H1 (cell line): ENCODE data around the gene HSD17B1. TPM values are rescaled to one million over a fixed set of nuclear protein-coding genes. Genes with fewer than 3 reads are reported as not detected.

Experiments used
- CTCF ChIA-PET: fragments of 300-600 bp; sonication (Branson Sonifier 250); formaldehyde crosslinking; loops from one replicate; lab custom pipeline; 2021; ENCODE audit not compliant: partially characterized antibody; lab: Charles Lee
- POLR2A ChIA-PET: fragments of 300-600 bp; sonication (Branson Sonifier 250); formaldehyde crosslinking; loops from one replicate; lab custom pipeline; 2021; ENCODE audit warnings: inconsistent platforms; ENCODE audit not compliant: partially characterized antibody; lab: Charles Lee
- DNase-seq, 2 experiments: peaks; one replicate each; pipeline versions ENCODE4 v3.0.0 to v3.0.0-alpha.2; 2010 to 2022; ENCODE audit warnings: low spot score in 2 of 2, low read depth in 1 of 2, mixed read lengths in 1 of 2
- FAIRE-seq: peaks from 2 replicates; lab custom pipeline; 2011; peaks lifted over from hg19 to GRCh38; lab: Jason Lieb, UNC
- H2AFZ ChIP-seq: 2 replicates; pipeline ENCODE4 v1.8.1; 2012; ENCODE audit warnings: low read length, inconsistent platforms
- H2AK5ac ChIP-seq: 2 replicates; pipeline ENCODE4 v1.6.1; 2013; ENCODE audit warnings: low read depth, low read length
- H2BK120ac ChIP-seq: replicated peaks from 2 replicates; pipeline ENCODE3; 2013; ENCODE audit warnings: low read depth, low read length, inconsistent platforms
- H2BK12ac ChIP-seq: 2 replicates; pipeline ENCODE4 v1.6.1; 2013; ENCODE audit warnings: low read depth, low read length
- H2BK15ac ChIP-seq: 2 replicates; pipeline ENCODE4 v1.6.1; 2013; ENCODE audit warnings: low read length
- H2BK20ac ChIP-seq: 2 replicates; pipeline ENCODE4 v1.6.1; 2013; ENCODE audit warnings: low read length
- H2BK5ac ChIP-seq: 2 replicates; pipeline ENCODE4 v1.6.1; 2013; ENCODE audit warnings: low read depth, low read length
- H3K14ac ChIP-seq: 2 replicates; pipeline ENCODE4 v1.6.1; 2013; ENCODE audit warnings: inconsistent platforms; ENCODE audit not compliant: insufficient read length
- H3K18ac ChIP-seq: 2 replicates; pipeline ENCODE4 v1.6.1; 2013; ENCODE audit warnings: low read length; ENCODE audit errors: extremely low read depth
- H3K23ac ChIP-seq: 2 replicates; pipeline ENCODE4 v1.6.1; 2013; ENCODE audit warnings: inconsistent platforms; ENCODE audit not compliant: insufficient read length
- H3K23me2 ChIP-seq: 2 replicates; pipeline ENCODE4 v1.6.1; 2013; ENCODE audit warnings: low read depth, low read length
- H3K27ac ChIP-seq: 2 replicates; pipeline ENCODE4 v1.6.1; 2011; ENCODE audit warnings: low read depth, low read length, inconsistent platforms
- H3K27me3 ChIP-seq, 4 experiments: replicated peaks in 1 of 4; 1 replicate in 1 of 4; 2 replicates in 3 of 4; pipeline versions ENCODE4 v1.6.1 to v1.8.1; 2011 to 2013; ENCODE audit warnings: low read length in 3 of 4, mild to moderate bottlenecking in 3 of 4, inconsistent platforms in 2 of 4, mixed read lengths in 2 of 4, moderate library complexity in 1 of 4; ENCODE audit not compliant: control insufficient read depth in 3 of 4, insufficient read depth in 3 of 4; ENCODE audit errors: extremely low read depth in 1 of 4
- H3K36me3 ChIP-seq, 4 experiments: 2 replicates each; pipeline versions ENCODE4 v1.6.1 to v1.8.1; 2011 to 2013; ENCODE audit warnings: mild to moderate bottlenecking in 4 of 4, low read length in 3 of 4, moderate library complexity in 2 of 4, control low read depth in 1 of 4, inconsistent platforms in 1 of 4; ENCODE audit not compliant: insufficient read depth in 4 of 4, control insufficient read depth in 2 of 4
- H3K4ac ChIP-seq: replicated peaks from 2 replicates; pipeline ENCODE3; 2013; ENCODE audit warnings: low read length, low read depth, mixed read lengths, inconsistent platforms; ENCODE audit not compliant: insufficient read length
- H3K4me1 ChIP-seq, 4 experiments: replicated peaks in 1 of 4; 1 replicate in 1 of 4; 2 replicates in 3 of 4; pipeline versions ENCODE4 v1.6.1 to v1.8.1; 2011 to 2013; ENCODE audit warnings: low read length in 3 of 4, inconsistent platforms in 2 of 4, mixed read lengths in 1 of 4; ENCODE audit not compliant: insufficient read depth in 4 of 4, control insufficient read depth in 3 of 4
- H3K4me2 ChIP-seq, 2 experiments: 2 replicates each; pipeline versions ENCODE4 v1.6.1 to v1.8.1; 2011 to 2013; ENCODE audit warnings: low read depth in 2 of 2, low read length in 2 of 2, control low read depth in 1 of 2, inconsistent platforms in 1 of 2, mild to moderate bottlenecking in 1 of 2; ENCODE audit not compliant: insufficient read depth in 1 of 2
- H3K4me3 ChIP-seq, 4 experiments: fragments of 200-600, 300-600 bp in 1 of 4; sonication (generic), shearing (Covaris generic), sonication (Bioruptor Twin) in 1 of 4; 2 replicates each; pipeline versions ENCODE4 v1.5.1 to v1.8.1; 2011 to 2016; ENCODE audit warnings: low read length in 4 of 4, low read depth in 3 of 4, control low read depth in 2 of 4, inconsistent platforms in 2 of 4, mild to moderate bottlenecking in 2 of 4, mixed read lengths in 1 of 4, moderate library complexity in 1 of 4; ENCODE audit not compliant: insufficient read depth in 2 of 4; ENCODE audit errors: extremely low read depth in 1 of 4
- H3K56ac ChIP-seq: replicated peaks from 2 replicates; pipeline ENCODE3; 2013; ENCODE audit warnings: low read depth, mild to moderate bottlenecking, mixed read lengths, low read length, inconsistent platforms; ENCODE audit not compliant: insufficient read length
- H3K79me1 ChIP-seq: 2 replicates; pipeline ENCODE4 v1.6.1; 2013; ENCODE audit warnings: low read depth, low read length, control low read depth
- H3K79me2 ChIP-seq, 2 experiments: 2 replicates each; pipeline versions ENCODE4 v1.6.1 to v1.8.1; 2012 to 2013; ENCODE audit warnings: low read length in 2 of 2, mild to moderate bottlenecking in 2 of 2, inconsistent platforms in 1 of 2; ENCODE audit not compliant: insufficient read depth in 2 of 2, control insufficient read depth in 1 of 2
- H3K9ac ChIP-seq, 4 experiments: replicated peaks in 1 of 4; 1 replicate in 1 of 4; 2 replicates in 3 of 4; pipeline versions ENCODE4 v1.6.1 to v1.8.1; 2011 to 2013; ENCODE audit warnings: low read depth in 3 of 4, low read length in 3 of 4, control low read depth in 2 of 4, mild to moderate bottlenecking in 2 of 4, moderate library complexity in 2 of 4, inconsistent platforms in 1 of 4; ENCODE audit errors: extremely low read depth in 1 of 4
- H3K9me3 ChIP-seq, 2 experiments: 2 replicates each; pipeline versions ENCODE4 v1.6.1 to v1.8.1; 2012 to 2013; ENCODE audit warnings: mild to moderate bottlenecking in 2 of 2, moderate library complexity in 2 of 2, control low read depth in 1 of 2, inconsistent platforms in 1 of 2, low read depth in 1 of 2, low read length in 1 of 2, mixed read lengths in 1 of 2; ENCODE audit not compliant: insufficient read depth in 2 of 2
- H4K20me1 ChIP-seq, 2 experiments: replicated peaks in 1 of 2; 2 replicates each; pipeline versions ENCODE3 to v1.8.1; 2011 to 2013; ENCODE audit warnings: inconsistent platforms in 2 of 2, low read length in 2 of 2, mild to moderate bottlenecking in 1 of 2; ENCODE audit not compliant: insufficient read depth in 2 of 2, control insufficient read depth in 1 of 2
- H4K5ac ChIP-seq: 2 replicates; pipeline ENCODE4 v1.6.1; 2013; ENCODE audit warnings: low read length, low read depth, mixed read lengths, inconsistent platforms; ENCODE audit not compliant: insufficient read length
- H4K8ac ChIP-seq: 2 replicates; pipeline ENCODE4 v1.8.0; 2013; ENCODE audit warnings: mild to moderate bottlenecking, moderate library complexity, low read length, inconsistent platforms; ENCODE audit not compliant: insufficient read depth; ENCODE audit errors: extremely low read depth
- H4K91ac ChIP-seq: replicated peaks from 2 replicates; pipeline ENCODE3; 2013; ENCODE audit warnings: low read length, mixed read lengths, inconsistent platforms; ENCODE audit not compliant: insufficient read length
- BRCA1 ChIP-seq: IDR thresholded peaks from 2 replicates; pipeline ENCODE4 v1.6.1; 2012; ENCODE audit warnings: low read depth, low read length, improper control_type of control experiment
- CTCF ChIP-seq, 3 experiments: IDR thresholded peaks; 1 replicate in 2 of 3; 2 replicates in 1 of 3; pipeline versions ENCODE4 v1.5.1 to v1.6.1; 2011; ENCODE audit warnings: low read length in 3 of 3, mild to moderate bottlenecking in 3 of 3, inconsistent platforms in 2 of 3, low read depth in 1 of 3, moderate library complexity in 1 of 3; ENCODE audit not compliant: insufficient read depth in 1 of 3; ENCODE audit errors: control extremely low read depth in 1 of 3
- KDM4A ChIP-seq: IDR thresholded peaks from one replicate; pipeline ENCODE4 v1.7.1; 2012; ENCODE audit warnings: low read depth, mild to moderate bottlenecking, moderate library complexity, low read length, inconsistent platforms; ENCODE audit not compliant: severe bottlenecking
- POLR2A ChIP-seq, 2 experiments: IDR thresholded peaks; 1 replicate in 1 of 2; 2 replicates in 1 of 2; pipeline ENCODE4 v1.6.1; 2011; ENCODE audit warnings: low read depth in 2 of 2, low read length in 2 of 2, mild to moderate bottlenecking in 2 of 2; ENCODE audit errors: control extremely low read depth in 1 of 2
- RAD21 ChIP-seq, 2 experiments: IDR thresholded peaks in 1 of 2; conservative IDR thresholded peaks in 1 of 2; 2 replicates each; pipeline ENCODE4 v1.6.1; 2011; ENCODE audit warnings: low read depth in 2 of 2, low read length in 2 of 2, improper control_type of control experiment in 1 of 2, inconsistent platforms in 1 of 2, mild to moderate bottlenecking in 1 of 2, moderate library complexity in 1 of 2
- YY1 ChIP-seq: IDR thresholded peaks from 2 replicates; pipeline ENCODE4 v1.6.1; 2011; ENCODE audit warnings: low read depth, mild to moderate bottlenecking, low read length
- WGBS, 2 experiments: shearing (Covaris generic) in 1 of 2; methylation state at CpG; one replicate each; pipeline versions ENCODE4 v1.1.6 to v1.1.7; 2013 to 2015; ENCODE audit warnings: low lambda C conversion rate in 2 of 2, mixed read lengths in 2 of 2, inconsistent platforms in 1 of 2, low coverage in 1 of 2, missing lambda C conversion rate in 1 of 2; ENCODE audit not compliant: insufficient replicate concordance in 2 of 2, insufficient coverage in 1 of 2, insufficient read length in 1 of 2; ENCODE audit errors: extremely low coverage in 1 of 2, missing lambda C conversion rate in 1 of 2; 5-methylcytosine and 5-hydroxymethylcytosine counted together
- polyA plus RNA-seq, 7 experiments: library from polyadenylated mRNA; depleted of rRNA in 3 of 7; stranded (reverse) in 5 of 7; unstranded in 2 of 7; fragments of >200 nt in 5 of 7; fragments of 200-250 nt in 2 of 7; gene quantifications; 1 replicate in 5 of 7; 2 replicates in 1 of 7; 4 replicates in 1 of 7; pipeline versions ENCODE4 v1.2.1 to v1.2.3, GENCODE V29; 2011 to 2013; ENCODE audit warnings: missing spikeins in 2 of 7, mixed read lengths in 2 of 7
- total RNA-seq: library from RNA; stranded (reverse); fragmentation: NEBNext Ultra II Directional; extraction: Animal tissue kit (Norgen Biotek cat#: 25700); gene quantifications from 2 replicates; pipeline ENCODE4 v1.2.1, GENCODE V29; 2021
- TF ChIP-seq, protein P1 (sequence below): IDR thresholded peaks from 2 replicates; pipeline ENCODE4 v1.6.1; 2012; ENCODE audit warnings: inconsistent platforms

HSD17B1 gene
- total and polyA plus RNA-seq, 2 of the 8 experiments (the other 6 are each of a cell fraction or from before 2014, with no cell fraction given), result 0.88 to 1.0 TPM

DNA sequence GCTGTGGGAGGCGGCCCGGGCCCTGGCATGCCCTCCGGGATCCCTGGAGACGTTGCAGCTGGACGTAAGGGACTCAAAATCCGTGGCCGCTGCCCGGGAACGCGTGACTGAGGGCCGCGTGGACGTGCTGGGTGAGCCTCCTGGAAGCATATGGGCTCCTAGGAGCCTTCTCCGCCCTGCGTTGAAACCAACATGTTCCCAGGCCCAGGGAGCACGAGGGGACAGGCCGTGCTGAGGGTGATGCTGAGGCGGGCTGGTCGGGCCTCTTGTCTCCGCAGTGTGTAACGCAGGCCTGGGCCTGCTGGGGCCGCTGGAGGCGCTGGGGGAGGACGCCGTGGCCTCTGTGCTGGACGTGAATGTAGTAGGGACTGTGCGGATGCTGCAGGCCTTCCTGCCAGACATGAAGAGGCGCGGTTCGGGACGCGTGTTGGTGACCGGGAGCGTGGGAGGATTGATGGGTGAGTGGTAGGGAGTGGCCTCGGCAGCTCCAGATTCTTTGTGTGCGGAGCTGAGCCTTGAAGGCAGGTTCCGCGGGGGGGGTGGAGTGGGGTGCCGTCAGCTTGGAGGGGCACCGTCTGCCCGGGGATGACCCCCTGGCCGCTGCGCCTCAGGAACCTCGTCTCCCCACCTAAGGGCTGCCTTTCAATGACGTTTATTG is 567 bp downstream of the HSD17B1 start:
- ChIA-PET CTCF (interaction anchor here (0.8 to 3.1 kb wide), 5 partner anchors 12 to 126 kb away, joined by 3 to 15 read pairs (median 4); partner anchors contain the start of gene MLX), POLR2A (interaction anchor here (1.2 to 2.9 kb wide), 6 partner anchors 13 to 220 kb away, joined by 3 to 16 read pairs (median 7); partner anchors contain the start of genes MLX, NAGLU and VPS25)
- WGBS, 2 experiments, result 91% methylated on average over 38 of the region's 45 CpGs; no CpG with 5 or more reads in 1 of the 2 experiments

More for the DNA sequence above, 567 bp downstream of the HSD17B1 start:
- Histone ChIP-seq H3K23ac (no peak overlapping the region), H4K8ac (no peak overlapping the region), H2BK20ac (no peak overlapping the region), H2BK120ac (no peak overlapping the region), H4K20me1 (peaks cover 0 to 1% of the 10 kb centered on the region in 2 experiments), H3K4ac (no peak overlapping the region), H2AFZ (no peak overlapping the region), H4K91ac (peak overlapping the region; percentile 30), H4K5ac (no peak overlapping the region), H3K27ac (no peak overlapping the region; the same call in 1 of the 2 replicates), H3K23me2 (peaks cover 5% of the 10 kb centered on the region; the same call in 1 of the 2 replicates), H2BK12ac (0 out of 2 replicates have a peak overlapping the region, but pooled peaks have one; percentile 17), H3K4me2 (peak overlapping the region; percentile 75 to 87; a peak in 2 of 4 replicates), H3K9me3 (no peaks in the 10 kb centered on the region), H3K18ac (no peak overlapping the region), H2BK5ac (no peak overlapping the region), H3K56ac (no peak overlapping the region), H3K27me3 (no peaks in the 10 kb centered on the region; a peak in 1 of 7 replicates), H3K4me3 (peak overlapping the region in 1 of 4 experiments; percentile 74; a peak in 1 of 8 replicates), H3K79me2 (no peaks in the 10 kb centered on the region; a peak in 1 of 4 replicates), H3K79me1 (peaks cover 2% of the 10 kb centered on the region), H3K4me1 (peaks cover 0 to 12% (median 7%) of the 10 kb centered on the region in 4 experiments; a peak in 6 of 7 replicates), H3K36me3 (no peaks in the 10 kb centered on the region), H3K14ac (no peak overlapping the region), H2AK5ac (no peak overlapping the region), H2BK15ac (no peak overlapping the region), H3K9ac (no peak overlapping the region)
- DNase-seq, result no peak
- TF ChIP-seq KDM4A (no peak), RAD21 (IDR thresholded peaks at IDR 0.05 in 1 of 2, conservative IDR thresholded peaks at IDR 0.05 in 1 of 2; ENCODE audit: low read depth in 2 of 2, low read length in 2 of 2) (peak; percentile 2 to 26; a peak in 2 of 4 replicates), CTCF (IDR thresholded peaks at IDR 0.05; ENCODE audit: control extremely low read depth in 1 of 3, insufficient read depth in 1 of 3, low read depth in 1 of 3, low read length in 3 of 3) (peak; percentile 16 to 25 (median 17); a peak in 3 of 4 replicates), YY1 (no peak), POLR2A (IDR thresholded peaks at IDR 0.05; ENCODE audit: control extremely low read depth in 1 of 2, low read depth in 2 of 2, low read length in 2 of 2) (no peak), BRCA1 (no peak)
- TF ChIP-seq, protein P1, sequence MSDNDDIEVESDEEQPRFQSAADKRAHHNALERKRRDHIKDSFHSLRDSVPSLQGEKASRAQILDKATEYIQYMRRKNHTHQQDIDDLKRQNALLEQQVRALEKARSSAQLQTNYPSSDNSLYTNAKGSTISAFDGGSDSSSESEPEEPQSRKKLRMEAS, result no peak
- FAIRE-seq, result no peak
